HepG2 (cell line): ENCODE results near the gene GPR155. TPM values are rescaled to one million over a fixed set of nuclear protein-coding genes. Genes with fewer than 3 reads are reported as not detected.

Experiments used
- ATAC-seq: fragments of 200-7000 bp; cut with Tn5 transposase; 3 replicates; pipeline ENCODE4 v1.9.1; 2020; ENCODE audit warnings: mild to moderate bottlenecking, moderate library complexity
- BruUV-seq: library from RNA; stranded (reverse); fragments of 400-500 nt; replicated peaks from 2 replicates; lab custom pipeline; 2021; lab: Mats Ljungman, UMichigan
- CTCF ChIA-PET: fragments of 300-600 bp; formaldehyde crosslinking; extraction: SDS; loops from one replicate; lab custom pipeline; 2021; ENCODE audit warnings: low total read pairs, inconsistent platforms, low intra/inter-chr PET ratio; lab: Yijun Ruan, JAX
- POLR2A ChIA-PET: fragments of 350-600 bp; sonication (Branson Sonifier 250); formaldehyde crosslinking; loops from one replicate; lab custom pipeline; 2020; ENCODE audit warnings: antibody characterized with exemption, inconsistent platforms; lab: Yijun Ruan, JAX
- DNase-seq: peaks from one replicate; pipeline ENCODE4 v3.0.0-alpha.2; 2015; ENCODE audit warnings: low spot score
- FAIRE-seq: peaks from 3 replicates; lab custom pipeline; 2011; peaks lifted over from hg19 to GRCh38; lab: Jason Lieb, UNC
- H2AFZ ChIP-seq: one replicate; pipeline ENCODE4 v1.6.1; 2011; ENCODE audit warnings: low read length, inconsistent platforms
- H3K27ac ChIP-seq: fragments of 300-600 bp; 3 replicates; pipeline ENCODE4 v1.8.0; 2011; ENCODE audit warnings: mixed run types, mild to moderate bottlenecking, mixed read lengths, low read length, inconsistent platforms; ENCODE audit not compliant: insufficient read depth; ENCODE audit errors: extremely low read length
- H3K27me3 ChIP-seq, 2 experiments: fragments of 200-600 bp in 1 of 2; 2 replicates in 1 of 2; 3 replicates in 1 of 2; pipeline versions ENCODE4 v1.6.0 to v1.8.0; 2011; ENCODE audit warnings: low read length in 2 of 2, mild to moderate bottlenecking in 2 of 2, moderate library complexity in 2 of 2, inconsistent platforms in 1 of 2; ENCODE audit not compliant: insufficient read depth in 2 of 2, control insufficient read depth in 1 of 2
- H3K36me3 ChIP-seq, 2 experiments: fragments of 200-600 bp in 1 of 2; replicated peaks in 1 of 2; 2 replicates in 1 of 2; 3 replicates in 1 of 2; pipeline versions ENCODE4 v1.5.1 to v1.8.0; 2011; ENCODE audit warnings: low read length in 2 of 2, inconsistent platforms in 1 of 2; ENCODE audit not compliant: insufficient read depth in 2 of 2, control insufficient read depth in 1 of 2
- H3K4me1 ChIP-seq: 2 replicates; pipeline ENCODE4 v1.5.1; 2012; ENCODE audit warnings: low read length, inconsistent platforms; ENCODE audit not compliant: insufficient read depth
- H3K4me2 ChIP-seq: 2 replicates; pipeline ENCODE4 v1.6.0; 2011; ENCODE audit warnings: low read depth, low read length, inconsistent platforms
- H3K4me3 ChIP-seq, 3 experiments: fragments of 200-600 bp in 1 of 3; sonication (generic), shearing (Covaris generic) in 1 of 3; replicated peaks in 1 of 3; 2 replicates each; pipeline ENCODE4 v1.5.1; 2011 to 2016; ENCODE audit warnings: low read length in 3 of 3, inconsistent platforms in 2 of 3, low read depth in 2 of 3, mild to moderate bottlenecking in 2 of 3, control low read depth in 1 of 3, mixed read lengths in 1 of 3; ENCODE audit not compliant: insufficient read depth in 1 of 3
- H3K79me2 ChIP-seq: one replicate; pipeline ENCODE4 v1.6.1; 2011; ENCODE audit warnings: low read length, inconsistent platforms; ENCODE audit not compliant: insufficient read depth
- H3K9ac ChIP-seq: 2 replicates; pipeline ENCODE4 v1.6.0; 2011; ENCODE audit warnings: mild to moderate bottlenecking, low read depth, low read length, inconsistent platforms; ENCODE audit not compliant: insufficient read depth
- H3K9me3 ChIP-seq: 2 replicates; pipeline ENCODE4 v1.5.1; 2012; ENCODE audit warnings: mild to moderate bottlenecking, low read length
- H4K20me1 ChIP-seq: 2 replicates; pipeline ENCODE4 v1.6.0; 2011; ENCODE audit warnings: inconsistent platforms, mild to moderate bottlenecking, low read length, moderate library complexity; ENCODE audit not compliant: insufficient read depth
- AHR ChIP-seq: IDR thresholded peaks from 2 replicates; pipeline ENCODE4 v1.6.1; 2018; ENCODE audit warnings: missing genetic modification reagents, missing compliant biosample characterization
- FOXP4 ChIP-seq: sonication (generic); formaldehyde crosslinking; IDR thresholded peaks from 2 replicates; pipeline ENCODE4 v1.4.0; 2020; ENCODE audit warnings: missing genetic modification reagents
- PATZ1 ChIP-seq: sonication (generic); formaldehyde crosslinking; IDR thresholded peaks from 2 replicates; pipeline ENCODE4 v1.4.0; 2020; ENCODE audit warnings: missing genetic modification reagents
- RORA ChIP-seq: sonication (generic); formaldehyde crosslinking; IDR thresholded peaks from 2 replicates; pipeline ENCODE4 v1.5.0; 2020; ENCODE audit warnings: mild to moderate bottlenecking, missing genetic modification reagents, moderate library complexity
- STAT5B ChIP-seq: sonication (generic); formaldehyde crosslinking; IDR thresholded peaks from 2 replicates; pipeline ENCODE4 v1.4.0; 2020; ENCODE audit warnings: missing genetic modification reagents
- ZNF572 ChIP-seq: sonication (generic); formaldehyde crosslinking; IDR thresholded peaks from 2 replicates; pipeline ENCODE4 v1.5.1; 2020; ENCODE audit warnings: mild to moderate bottlenecking, missing genetic modification reagents
- WGBS: methylation state at CpG from one replicate; pipeline ENCODE4 v1.1.6; 2017; ENCODE audit warnings: low lambda C conversion rate; 5-methylcytosine and 5-hydroxymethylcytosine counted together
- in situ Hi-C: cut with HindIII; loops from 2 replicates; pipeline ENCODE4 v1.10.0; 2017; ENCODE audit warnings: low pct_unique_long_range_greater_than_20kb; ENCODE audit not compliant: extremely low pct_ligation_motif_present
- intact Hi-C: fragments of 100-400 bp; cut with micrococcal nuclease; formaldehyde crosslinking; loops from one replicate; pipeline ENCODE4 v1.10.0; 2022; ENCODE audit not compliant: unreplicated experiment
- polyA plus RNA-seq, 8 experiments: library from polyadenylated mRNA; depleted of rRNA in 3 of 8; stranded (reverse) in 7 of 8; unstranded in 1 of 8; fragments of >200 nt; fragmentation: Illumina TruSeq in 4 of 8; extraction: Trizol in 4 of 8; gene quantifications; 2 replicates each; pipeline versions ENCODE4 v1.2.1 to v1.2.3, GENCODE V29; 2011 to 2016; ENCODE audit warnings: low read depth in 4 of 8, missing spikeins in 1 of 8, mixed read lengths in 1 of 8; ENCODE audit not compliant: insufficient read depth in 1 of 8
- total RNA-seq, 5 experiments: library from RNA; depleted of rRNA; stranded (reverse); fragments of >200 nt; fragmentation: Illumina TruSeq; extraction: Trizol; gene quantifications; 2 replicates each; pipeline ENCODE4 v1.2.3, GENCODE V29; 2016; ENCODE audit warnings: low read depth in 1 of 5

GPR155 gene
- total and polyA plus RNA-seq, 2 of the 13 experiments (the other 11 are each of a cell fraction or from before 2014, with no cell fraction given): 0.15 to 0.49 TPM

GRCh38 chr2:174516501-174517378, 29.9 kb upstream of the GPR155 start:
- no TSS peak for BruUV-seq
- no peak overlapping the region for H3K27ac ChIP-seq
- no peak for DNase-seq
- H4K20me1 ChIP-seq: no peaks in the 10 kb centered on the region
- H3K4me1 ChIP-seq: no peaks in the 10 kb centered on the region
- 5% methylated on average over 5 of the region's 5 CpGs for WGBS
- POLR2A ChIA-PET: no interaction called here
- intact Hi-C loops (no loop called here), in situ Hi-C loops (no loop called here)
- ATAC-seq: no peak
- CTCF ChIA-PET: no interaction called here
- peak; percentile 15 for FAIRE-seq
- peaks cover 8% of the 10 kb centered on the region for H3K9me3 ChIP-seq
- TF ChIP-seq RORA (CRISPR knock-in tag): no peak
- no peak for TF ChIP-seq AHR (CRISPR knock-in tag)
- no peak for TF ChIP-seq ZNF572
- TF ChIP-seq STAT5B: no peak
- no peak for TF ChIP-seq PATZ1 (CRISPR knock-in tag)
- TF ChIP-seq FOXP4 (CRISPR knock-in tag): no peak
- no peak overlapping the region for H3K4me3 ChIP-seq
- no peaks in the 10 kb centered on the region for H3K79me2 ChIP-seq
- no peak overlapping the region for H3K4me2 ChIP-seq
- peaks cover 0 to 25% of the 10 kb centered on the region in 2 experiments; a peak in 2 of 5 replicates for H3K27me3 ChIP-seq
- H3K9ac ChIP-seq: no peak overlapping the region
- no peaks in the 10 kb centered on the region for H3K36me3 ChIP-seq
- no peak overlapping the region for H2AFZ ChIP-seq
